CD4-positive, alpha-beta memory T cell (primary cell): Measurements from ENCODE around the gene SRRM4. TPM values are rescaled to one million over a fixed set of nuclear protein-coding genes. Genes with fewer than 3 reads are reported as not detected.
A peak's percentile ranks its signal among the peaks of the same experiment; 100 is the strongest.

Source experiments
- CTCF ChIA-PET: fragments of 350-600 bp; sonication (Branson Sonifier 250); formaldehyde crosslinking; loops from one replicate; lab custom pipeline; 2021; ENCODE audit warnings: inconsistent platforms; ENCODE audit not compliant: partially characterized antibody; lab: Charles Lee
- POLR2A ChIA-PET: fragments of 350-600 bp; sonication (Branson Sonifier 250); formaldehyde crosslinking; loops from one replicate; lab custom pipeline; 2021; ENCODE audit not compliant: partially characterized antibody; lab: Charles Lee
- DNase-seq, 5 donors: peaks; one replicate each; pipeline versions ENCODE4 v3.0.0 to v3.0.0-alpha.2; 2020 to 2022; ENCODE audit warnings: mixed read lengths in 1 of 5
- H3K27ac ChIP-seq: one replicate; pipeline ENCODE4 v1.7.0; 2013; ENCODE audit warnings: low read depth, low read length
- H3K27me3 ChIP-seq: 2 replicates; pipeline ENCODE4 v1.7.0; 2013; ENCODE audit warnings: mild to moderate bottlenecking, low read length, moderate library complexity; ENCODE audit not compliant: insufficient read depth
- H3K36me3 ChIP-seq: 2 replicates; pipeline ENCODE4 v1.7.0; 2013; ENCODE audit warnings: mild to moderate bottlenecking, low read length, moderate library complexity; ENCODE audit not compliant: insufficient read depth
- H3K4me1 ChIP-seq: 2 replicates; pipeline ENCODE4 v1.7.0; 2013; ENCODE audit warnings: mild to moderate bottlenecking, low read length, moderate library complexity; ENCODE audit not compliant: insufficient read depth
- H3K4me3 ChIP-seq, 2 donors: one replicate each; pipeline ENCODE4 v1.7.0; 2013; ENCODE audit warnings: low read length in 2 of 2, mild to moderate bottlenecking in 1 of 2
- H3K9me3 ChIP-seq, 2 donors: one replicate each; pipeline ENCODE4 v1.7.0; 2013; ENCODE audit warnings: low read length in 2 of 2, control low read depth in 1 of 2; ENCODE audit not compliant: control insufficient read depth in 1 of 2
- H3K27ac Mint-ChIP-seq, 7 donors: one replicate each; pipeline ENCODE4 v1.8.0; 2020 to 2021; ENCODE audit warnings: mixed read lengths in 7 of 7, mild to moderate bottlenecking in 6 of 7, inconsistent platforms in 3 of 7, moderate library complexity in 3 of 7
- H3K27me3 Mint-ChIP-seq, 2 donors: one replicate each; pipeline ENCODE4 v1.8.0; 2020 to 2021; ENCODE audit warnings: mixed read lengths in 2 of 2
- H3K36me3 Mint-ChIP-seq, 2 donors: one replicate each; pipeline ENCODE4 v1.8.0; 2020 to 2021; ENCODE audit warnings: mixed read lengths in 2 of 2, inconsistent platforms in 1 of 2, mild to moderate bottlenecking in 1 of 2
- H3K4me1 Mint-ChIP-seq, 4 donors: one replicate each; pipeline ENCODE4 v1.8.0; 2020 to 2021; ENCODE audit warnings: mixed read lengths in 4 of 4, mild to moderate bottlenecking in 1 of 4
- H3K4me3 Mint-ChIP-seq, 8 donors: one replicate each; pipeline ENCODE4 v1.8.0; 2020 to 2021; ENCODE audit warnings: mixed read lengths in 8 of 8, mild to moderate bottlenecking in 7 of 8, moderate library complexity in 6 of 8, inconsistent platforms in 3 of 8
- H3K9me3 Mint-ChIP-seq, 8 donors: one replicate each; pipeline ENCODE4 v1.8.0; 2020 to 2021; ENCODE audit warnings: mixed read lengths in 8 of 8, mild to moderate bottlenecking in 5 of 8, inconsistent platforms in 3 of 8, moderate library complexity in 1 of 8
- intact Hi-C: fragments of 100-400 bp; cut with micrococcal nuclease; formaldehyde crosslinking; loops from one replicate; pipeline ENCODE4 v1.15.1; 2023
- polyA plus RNA-seq, 2 donors: library from polyadenylated mRNA; unstranded; fragments of 300-500 nt; fragmentation: Illumina TruSeq; gene quantifications; one replicate each; pipeline ENCODE4 v1.2.3, GENCODE V29; 2021
- total RNA-seq, 2 experiments: library from RNA; stranded (reverse); gene quantifications; one replicate each; pipeline ENCODE4 v1.2.3, GENCODE V29; 2021

SRRM4 gene
- total and polyA plus RNA-seq, 4 experiments from 2014 or later, result not detected

DNA sequence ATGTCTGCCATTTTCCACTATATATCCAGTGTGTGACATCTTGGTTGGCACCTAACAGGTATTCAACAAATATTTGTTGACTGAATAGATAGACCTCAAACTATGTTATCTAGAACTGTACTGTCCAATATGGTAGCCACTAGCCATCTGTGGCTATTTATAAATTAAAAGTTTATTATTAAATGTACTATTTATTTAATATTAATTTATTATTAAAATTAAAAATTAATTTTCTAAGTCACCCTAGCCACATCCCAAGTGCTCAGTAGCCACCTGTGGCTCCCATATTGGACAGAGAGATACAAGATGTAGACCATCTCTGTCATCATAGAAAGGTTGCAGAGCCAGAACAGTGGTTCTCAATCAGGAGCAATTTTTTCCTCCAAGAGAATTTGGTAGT, 69.3 kb downstream of the SRRM4 start:
- DNase-seq, result no peak
- no peak overlapping the region for H3K27ac ChIP-seq
- intact Hi-C loops, result no loop called here
- Mint-ChIP-seq H3K36me3 (no peaks in the 10 kb centered on the region), H3K4me1 (no peaks in the 10 kb centered on the region), H3K4me3 (no peak overlapping the region), H3K9me3 (peaks cover 0 to 14% (median 3%) of the 10 kb centered on the region in 8 donors), H3K27ac (no peak overlapping the region), H3K27me3 (no peaks in the 10 kb centered on the region)
- H3K4me1 ChIP-seq, result no peaks in the 10 kb centered on the region
- POLR2A ChIA-PET, result no interaction called here
- no peak overlapping the region for H3K4me3 ChIP-seq
- CTCF ChIA-PET, result no interaction called here
- no peaks in the 10 kb centered on the region for H3K9me3 ChIP-seq
- H3K36me3 ChIP-seq, result no peaks in the 10 kb centered on the region
- no peaks in the 10 kb centered on the region for H3K27me3 ChIP-seq

DNA sequence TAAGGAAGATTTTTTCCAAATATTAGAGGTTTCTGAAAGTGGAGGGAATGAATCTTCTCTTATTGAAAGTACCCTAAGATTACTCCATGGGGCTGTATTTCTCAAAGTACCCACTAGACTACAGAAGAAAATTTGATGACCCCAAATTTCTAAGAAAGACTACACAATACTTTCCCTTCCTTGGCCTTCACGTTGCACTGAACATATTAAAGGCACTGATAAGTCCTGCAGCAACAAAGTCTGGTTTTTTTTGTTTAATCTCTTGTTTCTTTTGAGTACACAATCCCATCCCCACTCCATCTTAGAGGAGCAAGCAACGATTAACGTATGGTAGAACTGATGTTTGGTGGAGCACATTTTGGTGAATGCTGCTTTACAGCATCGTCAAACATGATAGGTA, 70.1 kb downstream of the SRRM4 start:
- intact Hi-C loops, result no loop called here
- Histone ChIP-seq H3K4me3 (no peak overlapping the region), H3K27me3 (no peaks in the 10 kb centered on the region), H3K9me3 (no peaks in the 10 kb centered on the region), H3K36me3 (no peaks in the 10 kb centered on the region), H3K4me1 (no peaks in the 10 kb centered on the region), H3K27ac (no peak overlapping the region)
- DNase-seq, result no peak
- ChIA-PET POLR2A (no interaction called here), CTCF (no interaction called here)
- Mint-ChIP-seq H3K36me3 (no peaks in the 10 kb centered on the region), H3K9me3 (peaks cover 0 to 14% (median 3%) of the 10 kb centered on the region in 8 donors), H3K27ac (no peak overlapping the region), H3K4me3 (no peak overlapping the region), H3K4me1 (no peaks in the 10 kb centered on the region), H3K27me3 (no peaks in the 10 kb centered on the region)

DNA sequence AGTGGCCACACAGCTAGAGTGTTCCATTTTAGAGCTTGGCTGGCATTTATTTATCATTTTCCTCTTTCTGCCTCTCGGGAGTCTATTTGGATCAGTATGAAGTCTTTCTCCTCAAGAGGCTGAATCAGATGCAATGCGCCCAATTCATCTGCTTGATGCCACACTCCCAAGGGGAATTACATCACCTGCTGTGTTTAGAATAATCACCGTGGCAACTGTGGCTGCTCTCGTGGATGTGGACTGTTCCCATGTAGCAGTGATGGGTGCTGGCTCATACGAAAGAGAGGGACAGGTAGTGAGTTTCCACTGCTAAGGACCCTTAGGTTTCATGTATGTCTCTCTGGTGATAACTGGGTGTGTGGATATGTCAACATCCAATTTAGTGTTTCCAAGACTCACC, 70.7 kb downstream of the SRRM4 start:
- intact Hi-C loops, result no loop called here
- Histone ChIP-seq H3K9me3 (no peaks in the 10 kb centered on the region), H3K36me3 (no peaks in the 10 kb centered on the region), H3K27me3 (no peaks in the 10 kb centered on the region), H3K27ac (no peak overlapping the region), H3K4me3 (no peak overlapping the region), H3K4me1 (no peaks in the 10 kb centered on the region)
- Mint-ChIP-seq H3K36me3 (no peaks in the 10 kb centered on the region), H3K4me3 (no peak overlapping the region), H3K9me3 (peaks cover 0 to 14% (median 3%) of the 10 kb centered on the region in 8 donors), H3K27ac (no peak overlapping the region), H3K27me3 (no peaks in the 10 kb centered on the region), H3K4me1 (no peaks in the 10 kb centered on the region)
- ChIA-PET POLR2A (no interaction called here), CTCF (no interaction called here)
- no peak for DNase-seq

DNA sequence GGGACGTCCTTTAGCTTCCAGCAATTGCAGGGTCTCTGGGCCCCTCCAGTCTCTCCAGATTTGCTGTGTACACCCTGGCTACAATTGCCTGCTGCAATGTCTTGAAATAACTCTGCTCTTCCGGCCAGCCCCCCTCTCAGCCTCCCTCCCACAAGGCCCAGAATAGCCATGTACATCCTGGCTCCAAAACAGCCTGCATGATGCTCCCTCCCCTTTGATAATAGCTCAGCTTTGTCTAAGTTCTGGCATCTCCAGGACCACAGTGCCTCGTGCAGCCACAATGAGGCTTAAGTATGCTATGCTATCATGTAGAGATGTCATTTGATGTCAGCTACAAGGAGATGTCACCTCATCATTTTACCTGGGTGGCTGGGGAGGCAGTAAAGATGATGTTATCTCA, 74.6 kb downstream of the SRRM4 start:
- H3K4me1 ChIP-seq, result no peaks in the 10 kb centered on the region
- H3K27ac Mint-ChIP-seq, result no peak overlapping the region
- no peak overlapping the region for H3K4me3 Mint-ChIP-seq
- H3K36me3 ChIP-seq, result no peaks in the 10 kb centered on the region
- POLR2A ChIA-PET, result no interaction called here
- H3K4me1 Mint-ChIP-seq, result no peaks in the 10 kb centered on the region
- no peak overlapping the region for H3K4me3 ChIP-seq
- H3K27me3 ChIP-seq, result no peaks in the 10 kb centered on the region
- CTCF ChIA-PET, result no interaction called here
- no peaks in the 10 kb centered on the region for H3K36me3 Mint-ChIP-seq
- DNase-seq, result no peak
- H3K9me3 Mint-ChIP-seq, result peaks cover 0 to 15% (median 5%) of the 10 kb centered on the region in 8 donors
- H3K27me3 Mint-ChIP-seq, result peaks cover 0 to 5% of the 10 kb centered on the region in 2 donors
- H3K9me3 ChIP-seq, result no peaks in the 10 kb centered on the region
- intact Hi-C loops, result no loop called here
- H3K27ac ChIP-seq, result no peak overlapping the region

DNA sequence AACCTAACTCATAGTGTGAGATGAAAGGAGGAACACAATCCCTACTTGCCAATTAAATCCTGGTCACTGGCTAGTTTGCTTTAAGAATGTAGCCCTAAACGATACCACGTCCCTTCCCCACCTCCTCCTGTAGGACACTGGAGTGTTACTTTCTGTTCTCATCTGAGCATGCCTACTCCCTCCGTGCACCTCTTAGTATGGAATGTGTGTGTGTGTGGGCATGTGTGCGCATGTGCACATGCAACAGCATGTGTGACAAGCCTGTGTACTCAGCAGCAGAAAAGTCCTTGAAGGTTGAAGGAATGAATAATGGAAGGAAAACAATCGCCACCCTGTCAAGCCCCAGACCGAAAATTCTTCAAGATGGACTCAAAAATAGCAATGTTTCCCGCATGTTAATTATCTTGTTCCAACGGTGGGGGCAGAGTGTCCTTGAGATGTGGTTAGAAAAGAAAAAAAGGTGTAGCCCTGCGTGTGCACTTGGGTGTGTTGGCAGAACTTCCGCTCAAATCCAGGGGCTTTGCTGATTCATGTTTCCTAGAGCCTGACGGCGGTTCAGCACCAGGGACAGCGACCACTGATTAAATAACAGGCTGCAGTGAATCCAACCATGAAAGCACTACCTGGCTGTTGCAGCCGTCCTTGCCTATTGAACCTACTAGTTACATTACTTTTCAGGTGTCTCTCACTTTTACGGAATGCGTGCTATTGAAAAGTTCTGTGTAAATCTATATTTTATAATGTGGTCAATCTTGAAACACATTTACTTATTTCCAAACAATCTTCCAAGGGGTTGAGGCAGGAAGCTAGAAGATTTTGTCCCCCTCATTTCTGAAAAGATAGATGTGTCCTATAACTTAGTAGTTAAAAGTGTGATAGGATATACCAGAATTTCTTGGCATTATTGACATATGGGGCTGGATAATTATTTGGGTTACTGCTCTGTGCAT, 79.8 kb downstream of the SRRM4 start:
- H3K27ac ChIP-seq, result no peak overlapping the region
- DNase-seq, result peak in 1 of 5 donors; percentile 4
- Mint-ChIP-seq H3K4me3 (peak overlapping the region in 1 of 8 donors; percentile 33), H3K4me1 (no peaks in the 10 kb centered on the region), H3K27ac (no peak overlapping the region), H3K36me3 (no peaks in the 10 kb centered on the region), H3K9me3 (peaks cover 2 to 14% (median 5%) of the 10 kb centered on the region in 8 donors), H3K27me3 (peaks cover 0 to 5% of the 10 kb centered on the region in 2 donors)
- H3K36me3 ChIP-seq, result no peaks in the 10 kb centered on the region
- no peaks in the 10 kb centered on the region for H3K9me3 ChIP-seq
- H3K4me1 ChIP-seq, result no peaks in the 10 kb centered on the region
- intact Hi-C loops, result no loop called here
- H3K4me3 ChIP-seq, result no peak overlapping the region
- no peaks in the 10 kb centered on the region for H3K27me3 ChIP-seq
- ChIA-PET CTCF (no interaction called here), POLR2A (no interaction called here)

DNA sequence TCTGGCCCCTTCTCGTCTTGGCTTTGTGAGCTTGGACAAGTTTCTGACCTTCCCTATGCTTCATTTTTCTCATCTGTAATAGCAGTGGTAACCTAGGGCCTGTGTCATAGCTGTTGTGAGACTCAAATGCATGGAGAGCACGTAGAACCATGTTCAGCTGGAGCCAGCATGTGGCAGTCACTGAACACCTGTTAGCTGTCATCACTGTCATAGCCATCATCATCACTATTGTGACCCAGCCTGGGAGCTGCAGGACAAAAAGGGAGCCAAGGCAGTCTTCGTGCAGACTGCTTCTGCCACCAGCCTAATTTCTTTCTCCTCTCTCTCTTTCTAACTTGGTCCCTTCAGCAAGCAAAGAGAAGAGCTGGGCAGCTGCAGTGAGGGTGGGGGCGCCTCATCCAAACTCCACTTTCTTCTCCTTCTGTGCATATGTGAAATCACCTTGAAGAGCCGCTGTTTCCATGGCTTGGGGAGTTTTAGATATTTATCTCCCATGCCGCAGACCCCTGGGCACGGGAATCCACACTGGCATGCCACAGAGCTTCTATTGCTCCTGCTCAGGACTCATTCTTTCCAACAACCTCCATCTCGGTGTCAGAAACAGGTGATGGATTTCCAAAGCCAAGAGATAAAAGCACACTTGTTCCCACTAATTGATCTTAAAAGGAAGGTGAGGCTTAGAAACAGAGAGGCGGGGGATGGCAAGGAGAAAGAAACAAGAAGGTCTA, 87.0 kb downstream of the SRRM4 start:
- peaks cover 0 to 2% of the 10 kb centered on the region in 2 donors for H3K27me3 Mint-ChIP-seq
- H3K36me3 Mint-ChIP-seq, result no peaks in the 10 kb centered on the region
- Histone ChIP-seq H3K27me3 (no peaks in the 10 kb centered on the region), H3K36me3 (no peaks in the 10 kb centered on the region), H3K27ac (no peak overlapping the region), H3K4me3 (no peak overlapping the region), H3K9me3 (no peaks in the 10 kb centered on the region), H3K4me1 (no peaks in the 10 kb centered on the region)
- intact Hi-C loops, result no loop called here
- no peak overlapping the region for H3K4me3 Mint-ChIP-seq
- no peak overlapping the region for H3K27ac Mint-ChIP-seq
- ChIA-PET CTCF (no interaction called here), POLR2A (no interaction called here)
- no peak for DNase-seq
- H3K9me3 Mint-ChIP-seq, result peaks cover 0 to 5% (median 3%) of the 10 kb centered on the region in 8 donors
- no peaks in the 10 kb centered on the region for H3K4me1 Mint-ChIP-seq

DNA sequence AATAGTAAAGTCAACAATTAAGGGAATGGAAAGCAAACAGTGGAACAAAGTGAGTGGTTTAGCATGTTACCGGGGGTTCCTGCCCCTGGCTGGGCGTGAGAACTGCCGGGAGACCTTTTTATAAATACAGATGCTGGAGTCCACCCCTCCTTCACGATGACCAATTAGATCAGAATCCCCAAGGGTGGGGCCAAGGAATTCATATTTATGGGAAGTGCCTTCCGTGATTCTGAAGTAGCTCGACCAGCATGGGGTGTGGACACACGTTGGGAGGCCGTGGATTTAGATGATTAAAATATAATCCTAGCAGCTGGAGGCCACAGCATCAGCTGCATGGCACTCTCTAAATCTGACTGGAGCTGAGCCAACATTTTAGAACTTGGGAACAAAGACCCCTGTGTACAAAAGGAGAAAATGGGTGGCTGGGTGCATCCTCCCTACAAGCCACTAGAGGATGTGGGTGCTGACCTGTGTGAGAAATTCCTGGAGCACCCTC, 87.9 kb downstream of the SRRM4 start:
- Histone ChIP-seq H3K27ac (no peak overlapping the region), H3K27me3 (no peaks in the 10 kb centered on the region), H3K4me3 (no peak overlapping the region), H3K36me3 (no peaks in the 10 kb centered on the region), H3K4me1 (no peaks in the 10 kb centered on the region), H3K9me3 (no peaks in the 10 kb centered on the region)
- no peak for DNase-seq
- Mint-ChIP-seq H3K36me3 (no peaks in the 10 kb centered on the region), H3K9me3 (peaks cover 0 to 4% (median 2%) of the 10 kb centered on the region in 8 donors), H3K4me3 (no peak overlapping the region), H3K27ac (no peak overlapping the region), H3K4me1 (no peaks in the 10 kb centered on the region), H3K27me3 (peaks cover 0 to 2% of the 10 kb centered on the region in 2 donors)
- POLR2A ChIA-PET, result no interaction called here
- intact Hi-C loops, result no loop called here
- CTCF ChIA-PET, result no interaction called here
